GM18508 (cell line): Measurements from ENCODE around the gene OR6C65.
"Not testable (repeated sequence)": the region's sequence is repeated elsewhere in the genome, so short reads cannot be mapped to it uniquely, and the experiment has no call there.

Source experiments
- ATAC-seq: cut with Tn5 transposase; IDR thresholded peaks from one replicate; pipeline ENCODE4 v1.9.1; 2021; ENCODE audit warnings: moderate number of reproducible peaks; ENCODE audit not compliant: insufficient read depth, unreplicated experiment

Gene OR6C65

DNA sequence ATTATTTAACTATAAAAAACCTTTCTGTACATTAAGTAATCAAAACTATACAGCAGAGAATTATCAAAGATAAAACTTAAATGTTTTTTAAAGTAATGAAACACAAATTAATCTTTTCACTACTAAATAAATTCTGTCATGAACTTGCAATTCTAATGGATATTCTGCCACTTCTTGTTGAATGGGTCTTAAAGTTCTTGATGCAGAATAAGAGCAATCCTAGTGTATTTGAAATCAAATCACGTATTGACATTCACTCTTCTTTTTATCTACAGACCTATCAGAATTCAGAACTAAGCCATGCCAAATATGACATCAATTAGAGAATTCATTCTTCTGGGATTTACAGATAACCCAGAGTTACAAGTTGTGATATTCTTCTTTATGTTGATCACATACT is at the start of gene OR6C65:
OR6C65 (plus strand) TSS at position 301 of the 400 bp plus-strand sequence; CDS start at position 301, 0 bp downstream.
- ATAC-seq = no peak

DNA sequence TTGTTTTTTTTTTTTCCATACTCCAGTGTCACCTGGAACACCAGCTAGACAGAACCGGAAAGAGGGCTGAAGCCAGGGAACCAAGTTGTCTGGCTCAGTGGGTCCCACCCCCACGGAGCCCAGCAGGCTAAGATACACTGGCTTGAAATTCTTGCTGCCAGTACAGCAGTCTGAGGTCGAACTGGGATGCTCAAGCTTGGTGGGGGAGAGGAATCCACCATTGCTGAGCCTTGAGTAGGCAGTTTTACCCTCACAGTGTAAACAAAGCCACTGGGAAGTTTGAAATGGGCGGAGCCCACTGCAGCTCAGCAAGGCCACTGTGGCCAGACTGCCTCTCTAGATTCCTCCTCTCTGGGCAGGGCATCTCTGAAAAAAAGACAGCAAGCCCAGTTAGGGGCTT is 45.0 kb upstream of the OR6C65 start:
- not testable (repeated sequence) for ATAC-seq

DNA sequence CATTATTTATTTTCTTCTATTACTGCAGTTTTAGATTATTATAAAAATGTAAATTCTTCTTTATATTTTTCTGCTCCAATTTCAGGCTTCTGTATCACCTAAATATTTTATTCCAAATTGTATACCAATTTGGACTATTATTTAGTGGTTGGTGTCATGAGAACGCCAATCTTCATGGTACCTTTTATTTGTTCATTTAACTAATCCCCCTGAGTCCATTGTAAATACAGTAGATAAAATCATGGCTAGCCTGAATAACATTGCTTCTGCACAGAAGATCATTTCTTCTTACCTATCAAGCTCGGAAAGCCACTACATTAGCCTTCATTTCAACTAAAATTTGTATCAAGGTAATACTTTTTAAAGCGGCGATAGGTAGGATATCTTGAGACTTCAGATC is 37.7 kb upstream of the OR6C65 start, which contains the start of gene OR6C75:
OR6C75 (plus strand) TSS at position 301 of the 400 bp plus-strand sequence. CDS start 2,136 bp downstream, outside the sequence.
- ATAC-seq = no peak

DNA sequence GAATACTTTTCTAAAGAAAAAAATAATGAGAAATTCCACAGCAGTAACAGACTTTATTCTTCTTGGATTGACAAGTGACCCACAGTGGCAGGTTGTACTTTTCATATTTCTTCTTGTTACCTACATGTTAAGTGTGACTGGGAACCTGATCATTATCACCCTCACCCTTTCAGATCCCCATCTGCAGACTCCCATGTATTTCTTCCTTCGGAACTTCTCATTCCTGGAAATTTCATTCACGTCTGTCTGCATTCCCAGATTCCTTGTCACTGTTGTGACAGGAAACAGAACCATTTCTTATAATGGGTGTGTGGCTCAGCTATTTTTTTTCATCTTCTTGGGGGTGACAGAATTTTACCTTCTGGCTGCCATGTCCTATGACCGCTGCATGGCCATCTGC is 35.2 kb upstream of the OR6C65 start:
- no peak for ATAC-seq

DNA sequence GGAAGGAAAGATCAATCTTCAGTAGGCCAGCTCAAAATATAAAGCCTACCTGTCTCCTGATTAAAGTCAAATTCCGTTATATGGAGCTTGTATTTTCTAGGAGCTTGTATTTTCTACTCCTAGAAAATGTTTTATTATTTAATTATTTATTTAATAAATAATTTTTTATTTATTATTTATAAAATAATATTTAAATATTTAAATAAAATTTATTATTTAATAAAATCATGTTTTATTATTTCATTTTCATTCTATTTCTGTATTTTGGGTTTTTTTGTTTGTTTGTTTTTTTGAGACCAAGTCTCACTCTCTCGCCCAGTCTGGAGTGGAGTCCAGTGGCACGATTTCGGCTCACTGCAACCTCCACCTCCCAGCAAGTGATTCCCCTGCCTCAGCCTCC is 27.8 kb upstream of the OR6C65 start:
- ATAC-seq = no peak

DNA sequence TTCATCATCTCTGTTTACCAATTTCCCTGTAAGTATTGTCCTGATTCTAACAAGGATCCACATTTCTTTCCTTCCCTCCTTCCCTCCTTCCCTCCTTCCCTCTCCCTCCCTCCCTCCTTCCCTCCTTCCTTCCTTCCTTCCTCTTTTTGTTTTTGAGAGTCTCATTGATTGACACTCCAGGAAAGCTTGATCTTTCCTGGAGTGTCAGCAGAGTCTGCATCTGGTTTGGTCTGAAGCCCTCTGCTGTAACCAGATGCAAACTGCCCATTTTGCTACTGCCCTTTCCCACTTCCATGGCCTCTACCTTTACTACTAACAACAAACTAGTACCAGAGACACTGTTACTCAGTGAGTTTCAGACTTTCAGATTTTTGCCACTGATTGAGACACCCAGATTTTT is 14.4 kb upstream of the OR6C65 start:
- ATAC-seq = no peak

DNA sequence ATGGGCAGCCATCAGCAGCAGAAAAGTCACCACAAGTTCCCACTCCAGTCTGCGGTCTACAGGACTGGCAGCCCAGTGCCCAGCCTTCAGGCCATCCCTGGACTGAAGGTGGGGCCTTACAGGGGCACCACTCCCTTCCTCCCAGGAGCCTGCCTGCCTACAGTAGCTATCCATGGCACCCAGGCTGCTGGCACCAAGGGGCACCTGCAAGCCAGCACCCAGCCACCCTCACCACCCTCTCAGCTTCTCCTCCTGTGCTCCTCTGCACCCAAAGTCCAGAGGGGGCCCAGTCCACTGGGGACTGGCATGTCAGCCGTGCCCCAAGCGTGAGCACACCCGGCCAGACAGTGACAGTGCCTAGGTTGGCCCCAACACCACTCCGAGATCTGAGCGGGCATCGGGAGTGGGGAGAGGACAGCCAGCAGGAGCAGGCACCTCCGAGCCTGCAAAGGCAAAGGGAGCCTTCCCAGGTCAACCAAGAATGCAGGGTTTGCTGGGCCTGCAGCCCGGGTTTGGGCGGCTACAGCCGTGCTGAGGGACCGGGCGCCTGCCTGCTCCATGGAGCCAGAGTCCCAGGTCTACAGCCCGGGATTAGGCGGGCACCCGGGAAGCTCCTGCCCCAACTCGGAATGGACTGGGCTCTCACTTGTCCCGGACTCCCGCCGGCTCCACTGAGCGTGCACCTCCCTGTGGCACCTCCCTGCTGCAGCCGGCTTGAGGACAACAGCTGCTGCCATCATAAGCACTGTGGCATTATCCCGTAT is 8.1 kb upstream of the OR6C65 start:
- no peak for ATAC-seq

DNA sequence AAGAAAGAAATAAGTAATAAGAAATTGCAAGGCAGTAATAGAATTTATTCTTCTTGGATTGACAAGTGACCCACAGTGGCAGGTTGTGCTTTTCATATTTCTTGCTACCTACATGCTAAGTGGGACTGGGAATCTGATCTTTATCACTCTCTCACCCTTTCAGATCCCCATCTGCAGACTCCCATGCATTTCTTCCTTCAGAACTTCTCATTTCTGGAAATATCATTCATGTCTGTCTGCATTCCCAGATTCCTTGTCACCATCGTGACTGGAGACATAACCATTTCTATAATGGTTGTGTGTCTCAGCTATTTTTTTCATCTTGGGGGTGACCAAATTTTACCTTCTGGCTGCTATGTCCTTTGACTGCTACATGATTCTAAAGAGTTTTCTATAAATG is 4.0 kb upstream of the OR6C65 start:
- no peak for ATAC-seq

DNA sequence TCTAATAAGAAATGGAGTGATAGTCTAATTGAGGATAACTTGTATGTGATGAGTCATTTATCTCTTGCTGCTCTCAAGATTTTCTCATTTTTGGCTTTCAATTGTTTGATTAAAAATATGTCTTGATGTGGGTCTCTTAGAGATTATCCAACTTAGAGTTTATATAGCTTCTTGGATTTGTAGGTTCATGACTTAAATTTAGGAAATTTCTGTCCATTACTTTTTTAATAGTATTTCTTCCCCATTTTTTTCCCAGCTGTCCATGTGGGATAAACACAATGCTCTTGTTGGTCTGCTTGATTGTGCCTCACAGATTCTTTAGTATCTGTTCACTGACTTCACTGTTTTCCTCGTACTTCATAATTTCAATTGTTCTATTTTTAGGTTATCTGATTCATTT is 7.5 kb downstream of the OR6C65 start:
- no peak for ATAC-seq

DNA sequence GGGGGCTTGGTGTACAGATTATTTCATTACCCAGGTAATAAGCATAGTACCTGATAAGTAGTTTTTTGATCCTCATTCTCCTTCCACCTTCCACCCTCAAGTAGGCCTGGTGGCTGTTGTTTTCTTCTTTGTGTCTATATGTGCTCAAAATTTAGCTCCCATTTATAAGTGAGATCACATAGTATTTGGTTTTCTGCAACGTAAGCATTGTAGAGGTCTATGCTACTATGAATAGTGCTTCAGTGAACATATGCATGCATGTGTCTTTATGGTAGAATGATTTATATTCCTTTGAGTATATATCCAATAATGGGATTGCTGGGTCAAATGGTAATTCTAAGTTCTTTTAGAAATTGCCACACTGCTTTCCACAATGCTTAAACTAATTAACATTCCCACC is 8.8 kb downstream of the OR6C65 start:
- ATAC-seq = not testable (repeated sequence)

DNA sequence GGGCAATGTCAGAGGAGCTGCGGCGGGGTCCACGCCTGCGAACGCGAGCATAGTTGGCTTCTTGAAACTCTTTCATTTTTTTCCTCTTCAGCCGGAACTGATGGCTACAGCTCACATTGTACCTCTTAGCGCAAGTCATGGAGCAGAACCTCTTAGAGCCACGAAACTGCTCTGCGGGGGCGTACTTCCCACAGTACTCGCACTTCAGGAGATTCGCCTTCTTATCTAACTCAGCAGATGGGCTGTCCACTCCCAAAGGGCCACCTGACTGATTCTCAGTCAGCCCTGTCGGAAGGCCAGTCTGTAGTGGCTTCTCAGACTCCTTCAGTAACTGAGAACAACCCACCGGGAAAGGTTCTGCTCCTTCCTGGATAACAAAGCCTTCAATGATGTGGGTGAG is 11.8 kb downstream of the OR6C65 start:
- ATAC-seq = not testable (repeated sequence)

DNA sequence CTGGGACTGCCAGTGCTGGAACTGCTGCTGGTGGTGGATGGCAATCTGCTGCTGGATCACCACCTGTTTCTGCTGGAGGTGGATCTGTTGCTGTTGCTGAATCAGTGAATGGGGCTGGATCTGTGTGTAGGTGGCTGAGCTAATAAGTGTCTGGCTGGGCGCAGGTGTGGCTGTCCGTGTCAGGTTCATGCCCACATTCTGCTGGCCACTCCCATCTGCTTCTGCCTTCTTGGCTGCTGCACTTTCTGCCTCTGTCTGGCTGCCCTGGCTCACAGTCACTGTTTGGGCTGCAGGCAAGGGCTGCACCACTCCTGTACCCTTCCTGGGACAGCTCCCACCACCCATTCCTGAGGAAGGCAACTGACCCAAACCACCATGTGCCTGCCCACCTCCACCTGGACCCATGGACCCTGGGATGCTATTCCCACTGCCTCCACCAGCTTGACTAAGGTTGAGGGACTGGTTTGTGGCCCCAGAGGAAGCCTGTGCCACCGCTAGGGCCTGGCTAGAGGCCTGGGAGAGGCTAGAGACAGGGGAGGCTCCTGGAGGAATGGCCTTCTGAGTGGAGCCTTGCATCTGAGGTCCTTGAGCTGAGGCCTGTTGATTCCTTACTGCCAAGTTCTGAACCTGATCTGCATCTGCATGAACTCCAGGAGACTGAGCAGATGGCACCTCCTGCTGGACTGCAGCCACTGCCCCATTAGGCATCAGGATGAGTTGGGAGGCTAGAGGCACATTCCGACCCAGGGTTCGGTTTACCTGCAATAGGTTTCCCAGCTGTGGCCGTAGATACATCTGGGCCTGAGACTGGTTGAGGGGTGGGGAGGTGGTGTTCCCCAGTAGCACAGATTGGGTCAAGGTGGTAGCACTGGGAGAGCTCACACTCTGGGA is 13.4 kb downstream of the OR6C65 start:
- not testable (repeated sequence) for ATAC-seq

DNA sequence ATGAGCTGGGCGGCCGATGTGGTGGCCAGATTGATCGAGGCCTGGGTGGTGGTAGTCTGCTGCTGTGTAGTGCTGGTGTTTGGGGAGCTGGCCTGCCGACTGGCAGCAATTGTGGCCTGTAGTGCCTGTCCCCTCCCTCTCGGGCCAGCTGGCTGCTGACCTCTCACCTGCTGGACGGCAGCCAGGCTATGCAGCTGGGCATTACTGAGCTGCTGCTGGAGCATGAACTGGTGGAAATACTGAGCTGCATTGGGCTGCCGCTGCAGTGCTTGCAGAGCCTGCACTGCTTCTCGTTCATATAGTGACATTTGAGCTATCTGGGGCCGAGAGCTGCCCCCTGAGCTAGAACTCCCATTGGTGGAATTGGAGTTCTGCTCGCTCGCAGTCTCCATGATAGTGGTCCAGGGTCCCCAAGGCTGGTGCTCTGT is 14.1 kb downstream of the OR6C65 start:
- not testable (repeated sequence) for ATAC-seq

DNA sequence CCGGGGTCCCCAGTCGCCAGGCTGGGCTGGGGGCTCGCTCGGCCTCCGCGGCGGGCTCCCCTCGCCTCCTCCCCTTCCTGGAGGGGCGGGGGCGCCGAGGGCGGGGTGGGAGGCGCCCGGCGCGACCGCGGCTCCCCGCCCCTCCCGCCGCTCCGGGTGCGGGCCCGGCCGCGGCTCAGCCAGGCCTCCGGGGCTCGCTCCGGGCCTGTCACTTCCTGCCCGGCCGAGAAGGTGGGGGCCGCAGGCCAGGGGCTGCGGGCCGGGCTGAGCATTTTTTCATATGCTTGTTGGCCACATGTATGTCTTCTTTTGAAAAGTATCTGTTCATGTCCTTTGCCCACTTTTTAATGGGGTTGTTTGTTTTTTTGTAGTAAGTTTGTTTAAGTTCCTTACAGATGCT is 14.6 kb downstream of the OR6C65 start:
- ATAC-seq = not testable (repeated sequence)

DNA sequence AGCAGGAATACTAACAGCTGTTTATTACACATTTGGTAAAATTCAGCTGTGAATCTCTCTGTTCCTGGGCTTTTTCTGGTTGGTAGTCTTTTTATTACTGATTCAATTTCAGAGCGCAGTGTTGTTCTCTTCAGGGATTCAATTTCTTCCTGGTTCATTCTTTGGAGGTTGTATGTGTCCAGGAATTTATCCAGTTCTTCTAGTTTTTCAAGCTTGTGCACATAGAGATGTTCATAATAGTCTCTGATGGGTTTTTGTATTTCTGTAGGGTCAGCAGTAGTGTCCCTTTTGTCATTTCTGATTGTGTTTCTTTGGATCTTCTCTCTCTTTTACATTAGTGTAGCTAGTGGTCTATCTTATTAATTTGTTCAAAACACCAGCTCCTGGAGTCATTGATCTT is 16.6 kb downstream of the OR6C65 start:
- ATAC-seq = no peak

DNA sequence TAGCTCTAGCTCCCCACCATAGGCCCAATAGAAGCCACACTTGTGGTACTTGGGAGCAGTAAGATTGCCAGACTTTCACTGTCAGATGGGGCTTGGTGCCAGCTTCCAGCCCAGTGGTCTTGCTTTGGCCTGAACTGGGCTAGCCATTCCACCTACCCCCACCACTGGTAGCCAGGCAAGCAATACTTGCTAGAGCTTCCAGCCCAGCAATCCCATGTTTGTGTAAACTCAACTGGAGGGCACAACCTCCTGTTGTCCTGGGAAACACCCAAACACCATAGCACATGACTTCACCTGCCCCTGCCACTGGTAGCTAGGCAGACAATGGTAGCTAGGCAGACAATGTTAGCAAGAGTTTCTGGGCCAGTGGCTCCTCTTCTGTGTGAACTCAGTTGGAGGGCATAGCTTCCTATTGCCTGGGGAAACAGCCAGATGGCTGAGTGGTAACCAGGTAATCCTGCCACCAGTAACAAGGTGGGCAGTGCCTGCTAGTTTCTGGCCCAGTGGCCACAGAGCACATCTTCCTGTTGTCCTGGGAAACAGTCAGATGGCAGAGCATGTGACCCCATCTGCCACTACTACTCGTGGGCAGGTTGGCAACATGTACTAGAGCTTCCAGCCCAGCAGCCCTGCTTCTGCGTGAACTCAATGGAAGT is 20.1 kb downstream of the OR6C65 start:
- no peak for ATAC-seq

DNA sequence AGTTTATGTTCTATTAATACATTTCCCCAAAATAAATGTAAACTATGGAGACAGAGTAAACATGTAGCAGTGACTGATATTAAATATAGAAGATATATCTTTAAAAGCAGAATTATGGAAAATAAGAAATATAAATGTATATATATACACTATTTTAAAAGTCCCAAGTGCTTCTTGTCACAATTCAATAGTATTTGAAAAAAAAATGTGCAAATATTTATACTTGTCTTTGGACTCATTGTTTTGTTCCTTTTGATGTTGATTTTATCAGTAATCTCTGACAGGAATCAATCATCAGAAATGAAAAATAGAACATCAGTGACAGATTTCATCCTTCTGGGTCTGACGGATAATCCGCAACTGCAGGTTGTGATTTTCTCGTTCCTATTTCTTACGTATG is 25.6 kb downstream of the OR6C65 start, which contains the start of gene OR6C76:
OR6C76 (plus strand) TSS at position 301 of the 400 bp plus-strand sequence; CDS start at position 301, 0 bp downstream.
- ATAC-seq = no peak

DNA sequence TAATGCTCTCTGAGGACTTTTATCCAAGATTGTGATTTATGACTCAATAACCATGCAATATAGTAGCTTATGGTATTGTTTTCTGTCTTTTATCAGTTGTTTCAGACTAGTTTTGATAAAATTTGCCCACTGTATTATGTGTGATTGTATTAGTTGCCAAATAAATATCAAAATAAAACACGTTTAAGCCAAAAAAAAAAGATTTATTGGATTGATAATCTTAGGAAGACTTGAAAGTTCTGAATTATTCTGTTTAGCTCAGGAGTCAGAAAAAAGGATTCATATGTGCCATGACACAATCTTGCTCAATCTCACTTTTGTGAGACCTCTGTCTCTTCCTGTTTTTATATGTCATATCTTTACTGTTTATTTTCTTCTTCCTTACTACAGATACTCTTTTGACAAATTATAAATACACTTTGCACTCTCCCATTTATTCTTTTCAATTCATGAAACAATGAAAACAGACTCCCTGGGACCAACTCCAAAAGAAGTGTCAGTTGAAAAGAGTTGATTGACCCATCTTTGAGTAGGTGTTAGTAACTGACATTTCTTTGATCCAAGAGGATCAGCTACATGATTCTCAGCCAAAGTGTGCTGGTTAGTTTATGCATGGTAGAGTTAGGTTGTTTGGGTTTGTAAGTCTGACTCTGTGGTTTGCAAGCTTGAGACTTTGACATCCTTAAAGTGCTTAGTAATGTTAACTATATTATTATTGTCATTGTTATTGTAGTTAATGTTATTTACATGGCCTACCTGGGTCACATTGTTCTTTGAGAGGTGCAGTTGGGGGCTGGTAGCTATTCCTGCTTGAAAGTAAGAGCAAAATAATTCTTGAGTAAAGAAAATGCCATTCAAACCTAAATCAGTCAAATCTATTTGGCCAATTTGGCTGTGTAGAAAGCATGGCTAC is 28.3 kb downstream of the OR6C65 start:
- no peak for ATAC-seq

DNA sequence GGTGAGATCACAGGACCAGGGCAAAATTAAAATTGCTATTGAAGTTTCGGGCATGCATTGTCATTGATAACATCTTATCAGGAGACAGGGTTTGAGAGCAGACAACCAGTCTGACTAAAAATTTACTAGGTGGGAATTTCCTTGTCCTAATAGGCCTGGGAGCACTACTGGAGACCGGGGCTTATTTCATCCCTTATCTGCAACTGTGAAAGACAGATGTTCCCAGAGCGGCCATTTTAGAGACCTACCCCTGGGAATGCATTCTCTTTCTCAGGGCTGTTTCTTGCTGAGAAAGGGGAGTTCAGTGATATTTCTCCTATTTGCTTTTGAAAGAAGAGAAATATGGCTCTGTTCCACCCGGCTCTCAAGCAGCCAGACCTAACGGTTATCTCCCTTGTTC is 40.9 kb downstream of the OR6C65 start:
- not testable (repeated sequence) for ATAC-seq

DNA sequence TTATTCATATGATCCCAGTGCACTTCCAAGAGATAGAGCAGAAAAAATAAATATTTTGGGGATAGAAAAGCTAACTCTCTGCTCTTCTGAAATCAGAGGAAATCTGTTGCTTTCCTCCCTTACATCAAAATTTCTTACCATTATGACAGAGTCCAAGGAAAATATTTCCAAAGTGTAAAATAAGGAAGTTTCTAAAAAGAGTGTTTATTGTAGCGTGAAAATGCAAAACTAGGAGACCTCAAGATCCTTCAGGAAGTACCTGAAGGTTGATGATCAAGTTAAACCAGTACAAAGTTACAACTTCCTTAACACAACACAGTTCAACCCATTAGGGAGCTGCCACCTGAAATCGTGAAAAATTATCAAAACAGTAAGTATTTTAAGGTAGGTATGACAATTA is 43.4 kb downstream of the OR6C65 start, which contains the start of gene OR6C2:
OR6C2 (plus strand) TSS at position 301 of the 400 bp plus-strand sequence. CDS start 8,138 bp downstream, outside the sequence.
- ATAC-seq = no peak
